Neuronal stem cell (in vitro differentiated cells): ENCODE data around the gene SLC6A18.

Experiments
- DNase-seq: peaks from one replicate; pipeline ENCODE4 v3.0.0-alpha.2; 2013; ENCODE audit warnings: low spot score
- H2AFZ ChIP-seq: one replicate; pipeline ENCODE4 v1.6.1; 2013; ENCODE audit warnings: mild to moderate bottlenecking, low read length, inconsistent platforms
- H2AK5ac ChIP-seq: 2 replicates; pipeline ENCODE4 v1.6.1; 2013; ENCODE audit warnings: low read depth, mild to moderate bottlenecking, inconsistent platforms, low read length, moderate library complexity, mixed read lengths
- H2BK120ac ChIP-seq: 2 replicates; pipeline ENCODE4 v1.6.1; 2013; ENCODE audit warnings: low read depth, mild to moderate bottlenecking, inconsistent platforms, low read length, moderate library complexity, mixed read lengths
- H2BK12ac ChIP-seq: one replicate; pipeline ENCODE4 v1.6.1; 2013; ENCODE audit warnings: low read length, inconsistent platforms
- H2BK15ac ChIP-seq: 2 replicates; pipeline ENCODE4 v1.6.1; 2013; ENCODE audit warnings: mild to moderate bottlenecking, low read length, inconsistent platforms, mixed read lengths
- H2BK5ac ChIP-seq: one replicate; pipeline ENCODE4 v1.6.1; 2013; ENCODE audit warnings: inconsistent platforms, mild to moderate bottlenecking, low read length, moderate library complexity
- H3K14ac ChIP-seq: one replicate; pipeline ENCODE4 v1.6.1; 2013; ENCODE audit warnings: low read length, inconsistent platforms
- H3K18ac ChIP-seq: 2 replicates; pipeline ENCODE4 v1.6.1; 2013; ENCODE audit warnings: low read length, inconsistent platforms
- H3K23ac ChIP-seq: 2 replicates; pipeline ENCODE4 v1.6.1; 2013; ENCODE audit warnings: low read depth, mild to moderate bottlenecking, mixed read lengths, low read length, inconsistent platforms; ENCODE audit not compliant: poor library complexity
- H3K27ac ChIP-seq: replicated peaks from 3 replicates; pipeline ENCODE4 v1.5.1; 2013; ENCODE audit warnings: low read length, inconsistent platforms
- H3K27me3 ChIP-seq, 3 experiments: 2 replicates each; pipeline ENCODE4 v1.6.1; 2013; ENCODE audit warnings: low read length in 3 of 3, mild to moderate bottlenecking in 2 of 3, inconsistent platforms in 1 of 3, low read depth in 1 of 3, mixed read lengths in 1 of 3, moderate library complexity in 1 of 3; ENCODE audit not compliant: control insufficient read depth in 3 of 3, insufficient read depth in 3 of 3
- H3K36me3 ChIP-seq, 2 donors: replicated peaks in 1 of 2; 2 replicates each; pipeline ENCODE4 v1.6.1; 2013; ENCODE audit warnings: low read length in 2 of 2; ENCODE audit not compliant: control insufficient read depth in 2 of 2, insufficient read depth in 2 of 2
- H3K4ac ChIP-seq: 2 replicates; pipeline ENCODE4 v1.6.1; 2013; ENCODE audit warnings: inconsistent platforms, mild to moderate bottlenecking, low read length, moderate library complexity
- H3K4me1 ChIP-seq, 2 donors: 1 replicate in 1 of 2; 2 replicates in 1 of 2; pipeline ENCODE4 v1.6.1; 2013; ENCODE audit warnings: low read length in 2 of 2, low read depth in 1 of 2; ENCODE audit not compliant: control insufficient read depth in 2 of 2, insufficient read depth in 1 of 2
- H3K4me2 ChIP-seq: one replicate; pipeline ENCODE4 v1.6.1; 2013; ENCODE audit warnings: mild to moderate bottlenecking, low read length, inconsistent platforms; ENCODE audit not compliant: insufficient read depth, poor library complexity, severe bottlenecking
- H3K4me3 ChIP-seq, 2 donors: 2 replicates each; pipeline ENCODE4 v1.5.1; 2013; ENCODE audit warnings: low read length in 2 of 2, mild to moderate bottlenecking in 2 of 2, inconsistent platforms in 1 of 2, moderate library complexity in 1 of 2
- H3K79me1 ChIP-seq: one replicate; pipeline ENCODE4 v1.6.1; 2013; ENCODE audit warnings: low read depth, mild to moderate bottlenecking, inconsistent platforms, low read length, moderate library complexity
- H3K9ac ChIP-seq: one replicate; pipeline ENCODE4 v1.6.1; 2013; ENCODE audit warnings: mild to moderate bottlenecking, low read depth, low read length, inconsistent platforms; ENCODE audit not compliant: poor library complexity
- H3K9me3 ChIP-seq, 2 donors: replicated peaks in 1 of 2; 2 replicates each; pipeline versions ENCODE3 to v1.6.1; 2013; ENCODE audit warnings: low read length in 2 of 2, mild to moderate bottlenecking in 2 of 2, inconsistent platforms in 1 of 2, low read depth in 1 of 2, mixed read lengths in 1 of 2, moderate library complexity in 1 of 2; ENCODE audit not compliant: control insufficient read depth in 2 of 2, insufficient read depth in 1 of 2
- H4K8ac ChIP-seq: one replicate; pipeline ENCODE4 v1.6.1; 2013; ENCODE audit warnings: low read depth, mild to moderate bottlenecking, inconsistent platforms, low read length, moderate library complexity
- H4K91ac ChIP-seq: one replicate; pipeline ENCODE4 v1.6.1; 2013; ENCODE audit warnings: low read length, low read depth, mild to moderate bottlenecking, inconsistent platforms; ENCODE audit not compliant: poor library complexity
- WGBS, 2 donors: extraction: QIAGEN DNeasy Blood & Tissue Kit; methylation state at CpG; one replicate each; pipeline ENCODE4 v1.1.7; 2013; ENCODE audit warnings: missing lambda C conversion rate in 2 of 2, mixed read lengths in 1 of 2; ENCODE audit not compliant: insufficient read length in 2 of 2, insufficient replicate concordance in 1 of 2; ENCODE audit errors: extremely low coverage in 2 of 2; 5-methylcytosine and 5-hydroxymethylcytosine counted together

Gene SLC6A18

DNA sequence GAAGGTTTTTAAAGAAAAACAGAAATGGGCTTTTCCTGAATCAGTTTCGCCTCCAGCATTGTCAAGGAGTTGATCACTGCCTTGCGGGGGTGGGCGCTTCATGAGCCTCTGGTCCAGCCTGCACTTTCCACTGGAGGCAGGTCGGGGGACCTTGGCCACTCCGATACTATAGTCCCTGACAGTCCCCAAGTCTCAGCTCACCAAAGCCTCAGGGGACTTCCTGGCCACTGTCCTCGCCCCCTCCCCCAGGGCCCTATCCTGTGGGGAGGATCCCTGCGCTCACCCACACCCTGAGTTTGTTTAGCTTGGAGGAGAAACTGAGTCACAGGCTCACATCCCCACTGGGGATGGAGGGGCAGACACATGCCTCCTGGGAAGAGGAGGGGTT is 22.4 kb upstream of the SLC6A18 start:
- H2BK5ac ChIP-seq, result no peak overlapping the region
- H2BK12ac ChIP-seq, result no peak overlapping the region
- H2BK120ac ChIP-seq, result no peak overlapping the region
- no CpG with 5 or more reads among the region's 7 CpGs for WGBS, 2 donors
- H3K27me3 ChIP-seq, result peaks cover 0 to 40% (median 0%) of the 10 kb centered on the region in 3 experiments
- H2BK15ac ChIP-seq, result no peak overlapping the region
- H3K9me3 ChIP-seq, result no peaks in the 10 kb centered on the region
- H2AK5ac ChIP-seq, result no peak overlapping the region
- H3K4ac ChIP-seq, result no peak overlapping the region
- no peak overlapping the region for H2AFZ ChIP-seq
- no peak overlapping the region for H4K8ac ChIP-seq
- DNase-seq, result no peak
- no peak overlapping the region for H3K18ac ChIP-seq
- no peak overlapping the region for H3K4me3 ChIP-seq
- H3K27ac ChIP-seq, result no peak overlapping the region
- H3K9ac ChIP-seq, result no peak overlapping the region
- no peak overlapping the region for H3K4me2 ChIP-seq
- no peak overlapping the region for H4K91ac ChIP-seq
- H3K4me1 ChIP-seq, result peaks cover 0 to 8% of the 10 kb centered on the region in 2 donors
- no peak overlapping the region for H3K14ac ChIP-seq
- H3K23ac ChIP-seq, result no peak overlapping the region
- H3K79me1 ChIP-seq, result peaks cover 1% of the 10 kb centered on the region
- no peaks in the 10 kb centered on the region for H3K36me3 ChIP-seq

DNA sequence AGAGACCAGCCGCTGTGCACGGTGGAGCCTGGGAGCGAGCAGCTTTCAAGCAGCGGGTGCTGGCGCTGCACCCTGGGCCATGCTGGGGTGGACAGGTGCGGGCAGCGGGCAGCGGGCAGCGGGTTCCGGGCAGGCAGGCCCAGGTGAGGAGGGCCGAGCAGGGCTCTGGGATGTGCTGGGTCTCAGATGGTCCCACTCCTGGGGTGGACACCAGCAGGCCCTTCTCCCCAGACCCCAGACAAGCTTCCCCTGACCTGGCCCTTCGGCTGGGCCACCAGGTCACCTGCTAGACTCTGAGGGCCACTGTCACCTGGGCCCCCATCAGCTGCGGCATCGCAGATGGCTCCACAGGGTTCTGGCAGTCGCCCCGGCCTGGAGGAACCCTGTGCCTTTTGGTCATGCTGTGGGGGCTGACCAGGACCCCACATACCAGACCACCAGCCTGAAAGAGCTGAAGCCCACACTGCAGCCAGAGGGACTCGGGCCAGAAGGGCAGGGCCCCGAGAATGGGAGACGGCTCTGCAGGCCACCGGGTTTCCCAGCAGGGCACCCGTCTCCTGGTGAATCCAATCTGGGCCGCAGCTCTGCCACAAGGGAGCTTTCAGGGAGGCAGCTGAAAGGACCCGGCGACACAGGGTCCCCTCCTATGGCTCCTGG is 21.7 kb upstream of the SLC6A18 start:
- no peak overlapping the region for H3K27ac ChIP-seq
- H3K4me3 ChIP-seq, result no peak overlapping the region
- no peak overlapping the region for H2AFZ ChIP-seq
- H2BK15ac ChIP-seq, result peak overlapping the region; percentile 97
- no peak overlapping the region for H3K4ac ChIP-seq
- peak overlapping the region; percentile 44 for H3K9ac ChIP-seq
- H2BK120ac ChIP-seq, result no peak overlapping the region
- peaks cover 0 to 47% (median 0%) of the 10 kb centered on the region in 3 experiments for H3K27me3 ChIP-seq
- no CpG with 5 or more reads among the region's 24 CpGs for WGBS, 2 donors
- no peaks in the 10 kb centered on the region for H3K36me3 ChIP-seq
- no peak overlapping the region for H2BK5ac ChIP-seq
- no peak overlapping the region for H3K4me2 ChIP-seq
- peak overlapping the region; percentile 69 for H3K18ac ChIP-seq
- H4K91ac ChIP-seq, result no peak overlapping the region
- H3K9me3 ChIP-seq, result no peaks in the 10 kb centered on the region
- no peak overlapping the region for H4K8ac ChIP-seq
- peak overlapping the region; percentile 90 for H2AK5ac ChIP-seq
- H3K79me1 ChIP-seq, result peaks cover 1% of the 10 kb centered on the region
- no peak overlapping the region for H2BK12ac ChIP-seq
- no peak overlapping the region for H3K14ac ChIP-seq
- peaks cover 0 to 8% of the 10 kb centered on the region in 2 donors for H3K4me1 ChIP-seq
- DNase-seq, result no peak
- no peak overlapping the region for H3K23ac ChIP-seq

DNA sequence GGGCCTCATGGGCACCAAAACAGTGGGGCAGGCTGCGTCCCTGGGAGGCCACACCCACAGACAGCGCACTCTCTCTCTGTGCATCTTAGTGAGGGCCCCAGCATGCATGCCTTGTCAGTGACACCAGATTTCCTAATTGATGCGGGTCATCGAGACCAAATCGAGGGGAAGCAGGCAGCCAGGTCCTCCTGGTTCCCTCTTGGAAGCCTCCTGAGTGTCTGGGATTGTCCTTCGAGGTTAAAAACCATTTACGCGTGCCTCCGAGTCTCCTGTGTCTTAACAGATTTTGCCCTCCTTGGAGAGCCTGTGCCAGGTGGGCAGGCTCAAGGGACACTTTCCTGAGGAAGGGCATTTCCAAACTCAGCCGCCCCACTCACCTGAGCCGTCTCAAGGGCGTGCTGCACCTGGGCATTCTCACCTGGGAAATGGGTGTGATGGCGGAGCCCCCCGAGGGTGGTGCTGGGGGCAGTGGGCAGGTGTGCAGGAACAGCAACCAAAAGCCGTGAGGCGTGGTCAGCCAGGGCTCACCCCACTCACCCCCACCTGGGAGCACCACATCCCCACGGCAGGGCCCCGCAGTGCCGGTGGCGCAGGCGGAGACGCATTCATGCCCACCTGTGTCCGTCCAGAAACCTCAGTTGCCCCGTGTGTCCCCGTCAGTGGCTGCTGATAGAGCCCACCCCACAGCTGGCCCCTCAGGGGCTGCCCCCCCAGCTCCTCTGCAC is 21.1 kb upstream of the SLC6A18 start:
- H3K4me3 ChIP-seq, result no peak overlapping the region

GRCh38 chr5:1204693-1205242 is 20.4 kb upstream of the SLC6A18 start:
- H4K8ac ChIP-seq, result no peak overlapping the region
- H3K9me3 ChIP-seq, result no peaks in the 10 kb centered on the region
- H3K4me2 ChIP-seq, result no peak overlapping the region
- peaks cover 1% of the 10 kb centered on the region for H3K79me1 ChIP-seq
- peaks cover 0 to 54% (median 0%) of the 10 kb centered on the region in 3 experiments for H3K27me3 ChIP-seq
- H2AK5ac ChIP-seq, result peak overlapping the region; percentile 75
- no peaks in the 10 kb centered on the region for H3K36me3 ChIP-seq
- no peak overlapping the region for H3K27ac ChIP-seq
- H3K23ac ChIP-seq, result peak overlapping the region; percentile 23
- H3K14ac ChIP-seq, result no peak overlapping the region
- peaks cover 0 to 6% of the 10 kb centered on the region in 2 donors for H3K4me1 ChIP-seq
- DNase-seq, result peak; percentile 14
- no peak overlapping the region for H2BK120ac ChIP-seq
- H2BK5ac ChIP-seq, result peak overlapping the region; percentile 96
- peak overlapping the region; percentile 97 for H2BK15ac ChIP-seq
- H3K4me3 ChIP-seq, result no peak overlapping the region
- peak overlapping the region; percentile 44 for H3K18ac ChIP-seq
- no peak overlapping the region for H3K9ac ChIP-seq
- no peak overlapping the region for H2BK12ac ChIP-seq
- H3K4ac ChIP-seq, result no peak overlapping the region
- WGBS, 2 donors, result no CpG with 5 or more reads among the region's 18 CpGs
- no peak overlapping the region for H4K91ac ChIP-seq
- no peak overlapping the region for H2AFZ ChIP-seq

More for the DNA sequence above, 21.1 kb upstream of the SLC6A18 start:
- Histone ChIP-seq H2AK5ac (peak overlapping the region; percentile 90), H3K36me3 (no peaks in the 10 kb centered on the region), H3K18ac (peak overlapping the region; percentile 67), H2AFZ (no peak overlapping the region), H4K8ac (no peak overlapping the region), H4K91ac (no peak overlapping the region), H2BK15ac (peak overlapping the region; percentile 97), H3K27me3 (peaks cover 0 to 48% (median 0%) of the 10 kb centered on the region in 3 experiments), H3K14ac (no peak overlapping the region), H3K4ac (no peak overlapping the region), H3K27ac (no peak overlapping the region), H3K4me2 (no peak overlapping the region), H3K79me1 (peaks cover 1% of the 10 kb centered on the region), H3K9me3 (no peaks in the 10 kb centered on the region), H2BK5ac (peak overlapping the region; percentile 96), H3K4me1 (peaks cover 0 to 8% of the 10 kb centered on the region in 2 donors), H2BK12ac (no peak overlapping the region), H3K23ac (peak overlapping the region; percentile 23), H3K9ac (no peak overlapping the region), H2BK120ac (no peak overlapping the region)
- no peak for DNase-seq
- no CpG with 5 or more reads among the region's 25 CpGs for whole genome bisulfite sequencing, 2 donors
